ENCODE data around the gene PTPRN2. TPM values are rescaled to one million over a fixed set of nuclear protein-coding genes. Genes with fewer than 3 reads are reported as not detected.

PTPRN2 gene
- polyA plus RNA-seq, 1 of the 3 experiments (the other 2 are of a cell fraction), result 4.0 TPM

GRCh38 chr7:157567666-157568065 lies 1020.0 kb downstream of the PTPRN2 start:
- H3K4me3 ChIP-seq (ENCODE audit: low read depth in 2 of 2, low read length in 1 of 2), result no peak overlapping the region
- no peaks in the 10 kb centered on the region for H3F3A ChIP-seq (replicated peaks; ENCODE audit: insufficient read depth)
- ChIA-PET CTCF (interaction anchor here (0.6 kb wide), 1 partner anchor 105 kb away, joined by 3 read pairs; no protein-coding TSS in a partner anchor), POLR2A (no interaction called here)
- WGBS (ENCODE audit: low lambda C conversion rate), result 86% methylated on average over 8 of the region's 10 CpGs
- no peaks in the 10 kb centered on the region for H4K20me1 ChIP-seq (ENCODE audit: insufficient read depth)
- H3K27me3 ChIP-seq (ENCODE audit: insufficient read depth), result no peaks in the 10 kb centered on the region
- peaks cover 0 to 2% of the 10 kb centered on the region in 2 experiments for H3K36me3 ChIP-seq (replicated peaks in 1 of 2; ENCODE audit: control insufficient read depth in 1 of 2, insufficient read depth in 2 of 2, low read length in 1 of 2)
- no peaks in the 10 kb centered on the region; a peak in 1 of 4 replicates for H3K4me1 ChIP-seq (ENCODE audit: control insufficient read depth in 1 of 2, insufficient read depth in 2 of 2, low read depth in 1 of 2, low read length in 1 of 2)
- H3K9me2 ChIP-seq, result no peaks in the 10 kb centered on the region
- no peak overlapping the region for H3K4me2 ChIP-seq
- H2AFZ ChIP-seq (ENCODE audit: low read depth), result no peak overlapping the region
- TF ChIP-seq GATA2 (CRISPR knock-in tag; IDR thresholded peaks at IDR 0.05), result no peak
- TF ChIP-seq RCOR1 (IDR thresholded peaks at IDR 0.05; ENCODE audit: low read length), result no peak
- no peak for TF ChIP-seq REST (IDR thresholded peaks at IDR 0.05; ENCODE audit: low read depth, low read length)
- DNase-seq, result no peak
- H3K27ac ChIP-seq (ENCODE audit: low read depth in 2 of 2, low read length in 1 of 2), result no peak overlapping the region
- H3K9ac ChIP-seq, result no peak overlapping the region
- no peaks in the 10 kb centered on the region for H3K79me2 ChIP-seq (ENCODE audit: insufficient read depth)
- no peaks in the 10 kb centered on the region for H3K9me3 ChIP-seq

- 81% methylated on average over 9 of the region's 10 CpGs for WGBS (ENCODE audit: low lambda C conversion rate)
- CTCF ChIA-PET, result interaction anchor here (0.7 kb wide), 1 partner anchor 17 kb away, joined by 4 read pairs; no protein-coding TSS in a partner anchor
- Histone ChIP-seq H3K4me3 (ENCODE audit: low read depth in 2 of 2, low read length in 1 of 2) (no peak overlapping the region), H3K27me3 (ENCODE audit: insufficient read depth) (no peaks in the 10 kb centered on the region), H3K9ac (no peak overlapping the region), H3K4me1 (ENCODE audit: control insufficient read depth in 1 of 2, insufficient read depth in 2 of 2, low read depth in 1 of 2, low read length in 1 of 2) (no peaks in the 10 kb centered on the region; a peak in 1 of 4 replicates), H3F3A (replicated peaks; ENCODE audit: insufficient read depth) (no peaks in the 10 kb centered on the region), H4K20me1 (ENCODE audit: insufficient read depth) (no peaks in the 10 kb centered on the region), H3K4me2 (no peak overlapping the region), H3K36me3 (replicated peaks in 1 of 2; ENCODE audit: control insufficient read depth in 1 of 2, insufficient read depth in 2 of 2, low read length in 1 of 2) (peaks cover 0 to 2% of the 10 kb centered on the region in 2 experiments), H3K79me2 (ENCODE audit: insufficient read depth) (no peaks in the 10 kb centered on the region), H3K9me2 (no peaks in the 10 kb centered on the region), H2AFZ (ENCODE audit: low read depth) (no peak overlapping the region), H3K27ac (ENCODE audit: low read depth in 2 of 2, low read length in 1 of 2) (no peak overlapping the region), H3K9me3 (no peaks in the 10 kb centered on the region)
- DNase-seq, result no peak
- POLR2A ChIA-PET, result no interaction called here
- TF ChIP-seq TCF12 (IDR thresholded peaks at IDR 0.05), result no peak
- no peak for TF ChIP-seq EZH2phosphoT487 (IDR thresholded peaks at IDR 0.05; ENCODE audit: borderline replicate concordance, low read depth)
- TF ChIP-seq ZBTB33 (IDR thresholded peaks at IDR 0.05; ENCODE audit: borderline replicate concordance, low read depth), result no peak
- TF ChIP-seq FOXM1 (IDR thresholded peaks at IDR 0.05; ENCODE audit: low read depth), result no peak
- no peak for TF ChIP-seq EP300 (IDR thresholded peaks at IDR 0.05; ENCODE audit: borderline replicate concordance in 1 of 2, low read depth in 1 of 2, low read length in 1 of 2)
- TF ChIP-seq NFIC (IDR thresholded peaks at IDR 0.05; ENCODE audit: borderline replicate concordance), result no peak
- no peak for TF ChIP-seq PBX3 (IDR thresholded peaks at IDR 0.05)
- no peak for TF ChIP-seq TEAD4 (IDR thresholded peaks at IDR 0.05; ENCODE audit: borderline replicate concordance, insufficient read depth)
- TF ChIP-seq IRF3 (IDR thresholded peaks at IDR 0.05; ENCODE audit: low read depth, low read length), result no peak
- TF ChIP-seq REST (IDR thresholded peaks at IDR 0.05; ENCODE audit: low read depth, low read length), result no peak
- TF ChIP-seq NRF1 (IDR thresholded peaks at IDR 0.05; ENCODE audit: low read depth, low read length), result no peak
- no peak for TF ChIP-seq POLR2AphosphoS5 (IDR thresholded peaks at IDR 0.05; ENCODE audit: low read depth, low read length)
Observed at GRCh38 chr7:157566631-157567006, 1021.0 kb downstream of the PTPRN2 start.
